CD4-positive, CD25-positive, alpha-beta regulatory T cell (primary cell): ENCODE data around the gene LRWD1. TPM values are rescaled to one million over a fixed set of nuclear protein-coding genes. Genes with fewer than 3 reads are reported as not detected.

ENCODE experiments used
- ATAC-seq, 2 donors: fragments of 150-1000 bp; cut with Tn5 transposase; one replicate each; pipeline ENCODE4 v1.10.0; 2021; ENCODE audit warnings: low read depth in 2 of 2, moderate number of reproducible peaks in 2 of 2, moderate library complexity in 1 of 2
- DNase-seq, 3 donors: peaks; one replicate each; pipeline versions ENCODE4 v3.0.0 to v3.0.0-alpha.2; 2012 to 2022; ENCODE audit warnings: mixed read lengths in 1 of 3
- H3K27ac ChIP-seq: one replicate; pipeline ENCODE4 v1.7.0; 2013; ENCODE audit warnings: mild to moderate bottlenecking, low read length; ENCODE audit not compliant: insufficient read depth, poor library complexity, severe bottlenecking
- H3K27me3 ChIP-seq: one replicate; pipeline ENCODE4 v1.7.0; 2013; ENCODE audit warnings: low read length; ENCODE audit not compliant: control insufficient read depth, insufficient read depth
- H3K36me3 ChIP-seq: one replicate; pipeline ENCODE4 v1.7.0; 2013; ENCODE audit warnings: mild to moderate bottlenecking, low read length, moderate library complexity; ENCODE audit not compliant: control insufficient read depth, insufficient read depth
- H3K4me1 ChIP-seq: 2 replicates; pipeline ENCODE4 v1.7.0; 2013; ENCODE audit warnings: mild to moderate bottlenecking, low read length; ENCODE audit not compliant: insufficient read depth, control insufficient read depth, poor library complexity, severe bottlenecking
- H3K4me3 ChIP-seq: one replicate; pipeline ENCODE4 v1.7.0; 2013; ENCODE audit warnings: low read depth, mild to moderate bottlenecking, low read length, moderate library complexity
- H3K9me3 ChIP-seq, 2 experiments: 1 replicate in 1 of 2; 2 replicates in 1 of 2; pipeline ENCODE4 v1.7.0; 2013; ENCODE audit warnings: low read length in 2 of 2, mild to moderate bottlenecking in 1 of 2, moderate library complexity in 1 of 2; ENCODE audit not compliant: control insufficient read depth in 2 of 2
- H3K27ac Mint-ChIP-seq, 3 donors: one replicate each; pipeline ENCODE4 v1.8.0; 2020 to 2022; ENCODE audit warnings: mild to moderate bottlenecking in 3 of 3, mixed read lengths in 3 of 3, moderate library complexity in 2 of 3
- H3K27me3 Mint-ChIP-seq: one replicate; pipeline ENCODE4 v1.8.0; 2022; ENCODE audit warnings: mild to moderate bottlenecking, mixed read lengths
- H3K36me3 Mint-ChIP-seq: one replicate; pipeline ENCODE4 v1.8.0; 2020; ENCODE audit warnings: mixed read lengths
- H3K4me1 Mint-ChIP-seq, 4 donors: one replicate each; pipeline ENCODE4 v1.8.0; 2020 to 2022; ENCODE audit warnings: mixed read lengths in 4 of 4, mild to moderate bottlenecking in 1 of 4
- H3K4me3 Mint-ChIP-seq, 4 donors: one replicate each; pipeline ENCODE4 v1.8.0; 2020 to 2022; ENCODE audit warnings: mild to moderate bottlenecking in 4 of 4, mixed read lengths in 4 of 4, moderate library complexity in 3 of 4
- H3K9me3 Mint-ChIP-seq, 7 donors: one replicate each; pipeline ENCODE4 v1.8.0; 2020 to 2022; ENCODE audit warnings: mixed read lengths in 7 of 7, mild to moderate bottlenecking in 3 of 7, moderate library complexity in 2 of 7
- polyA plus RNA-seq, 4 donors: library from polyadenylated mRNA; unstranded; fragments of 300-500 nt; fragmentation: Illumina TruSeq; gene quantifications; one replicate each; pipeline ENCODE4 v1.2.3, GENCODE V29; 2021
- total RNA-seq: library from RNA; stranded (reverse); gene quantifications from one replicate; pipeline ENCODE4 v1.2.3, GENCODE V29; 2022

The LRWD1 gene
- total and polyA plus RNA-seq, 5 donors from 2014 or later: 12.4 to 15.3 (median 13.5) TPM

- Mint-ChIP-seq H3K27ac (peak overlapping the region; percentile 81 to 93 (median 93)), H3K9me3 (no peaks in the 10 kb centered on the region), H3K27me3 (no peaks in the 10 kb centered on the region), H3K4me1 (peaks cover 0 to 49% (median 13%) of the 10 kb centered on the region in 4 donors), H3K4me3 (peak overlapping the region; percentile 87 to 96 (median 91)), H3K36me3 (no peaks in the 10 kb centered on the region)
- H3K36me3 ChIP-seq: peaks cover 5% of the 10 kb centered on the region
- ATAC-seq (no peak), DNase-seq (no peak)
- peak overlapping the region; percentile 82 for H3K4me3 ChIP-seq
- no peaks in the 10 kb centered on the region for H3K27me3 ChIP-seq
- H3K9me3 ChIP-seq: no peaks in the 10 kb centered on the region
- H3K4me1 ChIP-seq: peaks cover 24% of the 10 kb centered on the region
- peak overlapping the region; percentile 67 for H3K27ac ChIP-seq
Measured at GRCh38 chr7:102463841-102464576, 775 bp upstream of the LRWD1 start.

- peak overlapping the region in 1 of 3 donors; percentile 47 for H3K27ac Mint-ChIP-seq
Measured at GRCh38 chr7:102466097-102466496, 1.3 kb downstream of the LRWD1 start.

GRCh38 chr7:102467581-102468477, 3.0 kb downstream of the LRWD1 start:
- H3K27me3 Mint-ChIP-seq: no peaks in the 10 kb centered on the region
- H3K4me1 Mint-ChIP-seq: peaks cover 0 to 36% (median 8%) of the 10 kb centered on the region in 4 donors
- Histone ChIP-seq H3K9me3 (no peaks in the 10 kb centered on the region), H3K4me3 (no peak overlapping the region), H3K4me1 (peaks cover 24% of the 10 kb centered on the region), H3K36me3 (peaks cover 8% of the 10 kb centered on the region), H3K27ac (no peak overlapping the region), H3K27me3 (no peaks in the 10 kb centered on the region)
- DNase-seq (no peak), ATAC-seq (no peak)
- H3K36me3 Mint-ChIP-seq: no peaks in the 10 kb centered on the region
- no peaks in the 10 kb centered on the region for H3K9me3 Mint-ChIP-seq
- H3K4me3 Mint-ChIP-seq: no peak overlapping the region
- no peak overlapping the region for H3K27ac Mint-ChIP-seq

More at GRCh38 chr7:102466097-102466496, 1.3 kb downstream of the LRWD1 start:
- Histone ChIP-seq H3K36me3 (no peaks in the 10 kb centered on the region), H3K4me1 (peaks cover 24% of the 10 kb centered on the region), H3K9me3 (no peaks in the 10 kb centered on the region), H3K4me3 (no peak overlapping the region), H3K27me3 (no peaks in the 10 kb centered on the region), H3K27ac (no peak overlapping the region)
- H3K4me1 Mint-ChIP-seq: peaks cover 0 to 44% (median 13%) of the 10 kb centered on the region in 4 donors
- no peak for DNase-seq
- H3K4me3 Mint-ChIP-seq: peak overlapping the region; percentile 87 to 96 (median 91)
- H3K36me3 Mint-ChIP-seq: no peaks in the 10 kb centered on the region
- no peaks in the 10 kb centered on the region for H3K9me3 Mint-ChIP-seq
- H3K27me3 Mint-ChIP-seq: no peaks in the 10 kb centered on the region
- ATAC-seq: no peak

- Mint-ChIP-seq H3K9me3 (no peaks in the 10 kb centered on the region), H3K36me3 (no peaks in the 10 kb centered on the region), H3K27ac (no peak overlapping the region), H3K27me3 (no peaks in the 10 kb centered on the region), H3K4me1 (peaks cover 0 to 30% (median 7%) of the 10 kb centered on the region in 4 donors), H3K4me3 (no peak overlapping the region)
- H3K27ac ChIP-seq: no peak overlapping the region
- no peaks in the 10 kb centered on the region for H3K27me3 ChIP-seq
- ATAC-seq: no peak
- peaks cover 17% of the 10 kb centered on the region for H3K36me3 ChIP-seq
- no peak overlapping the region for H3K4me3 ChIP-seq
- DNase-seq: no peak
- no peaks in the 10 kb centered on the region for H3K9me3 ChIP-seq
- peaks cover 21% of the 10 kb centered on the region for H3K4me1 ChIP-seq
Measured at GRCh38 chr7:102468478-102469350, 3.9 kb downstream of the LRWD1 start.

GRCh38 chr7:102469351-102469971, 4.7 kb downstream of the LRWD1 start:
- Mint-ChIP-seq H3K4me1 (peaks cover 0 to 24% (median 6%) of the 10 kb centered on the region in 4 donors), H3K9me3 (no peaks in the 10 kb centered on the region), H3K27me3 (no peaks in the 10 kb centered on the region), H3K4me3 (no peak overlapping the region), H3K27ac (no peak overlapping the region), H3K36me3 (no peaks in the 10 kb centered on the region)
- DNase-seq: no peak
- Histone ChIP-seq H3K27ac (no peak overlapping the region), H3K4me3 (no peak overlapping the region), H3K4me1 (peaks cover 13% of the 10 kb centered on the region), H3K9me3 (no peaks in the 10 kb centered on the region), H3K36me3 (peaks cover 17% of the 10 kb centered on the region), H3K27me3 (no peaks in the 10 kb centered on the region)
- ATAC-seq: no peak

- Histone ChIP-seq H3K36me3 (peaks cover 17% of the 10 kb centered on the region), H3K9me3 (no peaks in the 10 kb centered on the region), H3K4me1 (peaks cover 10% of the 10 kb centered on the region), H3K4me3 (no peak overlapping the region), H3K27ac (no peak overlapping the region), H3K27me3 (no peaks in the 10 kb centered on the region)
- Mint-ChIP-seq H3K4me1 (peaks cover 0 to 21% (median 6%) of the 10 kb centered on the region in 4 donors), H3K36me3 (no peaks in the 10 kb centered on the region), H3K27me3 (no peaks in the 10 kb centered on the region), H3K4me3 (no peak overlapping the region), H3K9me3 (no peaks in the 10 kb centered on the region), H3K27ac (no peak overlapping the region)
- ATAC-seq: no peak
- DNase-seq: no peak
Measured at GRCh38 chr7:102469972-102470825, 5.4 kb downstream of the LRWD1 start.
